GM12872 (cell line): ENCODE data around the gene PIGBOS1.

Experiments used
- TF ChIP-seq, protein P1 (sequence below): IDR thresholded peaks from 3 replicates; pipeline ENCODE4 v1.5.1; 2011; ENCODE audit warnings: low read depth, mild to moderate bottlenecking, low read length, moderate library complexity; ENCODE audit not compliant: insufficient read depth

Gene PIGBOS1

DNA sequence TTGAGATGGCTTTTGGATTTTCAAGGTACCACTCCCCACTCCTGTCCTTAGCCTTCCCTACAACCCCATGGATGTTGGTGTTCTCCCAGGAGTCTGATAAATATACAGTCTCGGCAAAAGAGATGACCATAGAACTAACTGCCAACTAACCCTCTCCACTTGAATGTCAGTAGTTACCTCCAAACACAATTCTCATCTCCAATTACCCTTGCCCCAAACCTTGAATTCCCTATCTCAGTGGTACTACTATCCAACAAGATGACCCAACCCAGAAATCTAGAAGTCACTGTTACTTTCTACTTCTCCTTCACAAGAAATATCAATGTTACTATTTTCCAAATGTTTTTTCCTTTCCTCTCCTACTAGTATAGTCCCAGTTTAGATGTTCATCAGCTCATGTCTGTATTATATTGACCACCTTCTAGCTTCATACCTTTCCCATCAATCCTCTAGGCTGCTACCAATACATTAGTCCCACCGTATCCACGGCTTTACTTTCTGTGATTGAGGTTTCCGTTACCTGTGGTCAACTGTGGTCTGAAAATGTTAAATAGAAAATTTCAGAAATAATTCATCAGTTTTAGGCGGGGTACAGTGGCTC is 38.2 kb upstream of the PIGBOS1 start:
- TF ChIP-seq, protein P1, sequence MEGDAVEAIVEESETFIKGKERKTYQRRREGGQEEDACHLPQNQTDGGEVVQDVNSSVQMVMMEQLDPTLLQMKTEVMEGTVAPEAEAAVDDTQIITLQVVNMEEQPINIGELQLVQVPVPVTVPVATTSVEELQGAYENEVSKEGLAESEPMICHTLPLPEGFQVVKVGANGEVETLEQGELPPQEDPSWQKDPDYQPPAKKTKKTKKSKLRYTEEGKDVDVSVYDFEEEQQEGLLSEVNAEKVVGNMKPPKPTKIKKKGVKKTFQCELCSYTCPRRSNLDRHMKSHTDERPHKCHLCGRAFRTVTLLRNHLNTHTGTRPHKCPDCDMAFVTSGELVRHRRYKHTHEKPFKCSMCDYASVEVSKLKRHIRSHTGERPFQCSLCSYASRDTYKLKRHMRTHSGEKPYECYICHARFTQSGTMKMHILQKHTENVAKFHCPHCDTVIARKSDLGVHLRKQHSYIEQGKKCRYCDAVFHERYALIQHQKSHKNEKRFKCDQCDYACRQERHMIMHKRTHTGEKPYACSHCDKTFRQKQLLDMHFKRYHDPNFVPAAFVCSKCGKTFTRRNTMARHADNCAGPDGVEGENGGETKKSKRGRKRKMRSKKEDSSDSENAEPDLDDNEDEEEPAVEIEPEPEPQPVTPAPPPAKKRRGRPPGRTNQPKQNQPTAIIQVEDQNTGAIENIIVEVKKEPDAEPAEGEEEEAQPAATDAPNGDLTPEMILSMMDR, result no peak

DNA sequence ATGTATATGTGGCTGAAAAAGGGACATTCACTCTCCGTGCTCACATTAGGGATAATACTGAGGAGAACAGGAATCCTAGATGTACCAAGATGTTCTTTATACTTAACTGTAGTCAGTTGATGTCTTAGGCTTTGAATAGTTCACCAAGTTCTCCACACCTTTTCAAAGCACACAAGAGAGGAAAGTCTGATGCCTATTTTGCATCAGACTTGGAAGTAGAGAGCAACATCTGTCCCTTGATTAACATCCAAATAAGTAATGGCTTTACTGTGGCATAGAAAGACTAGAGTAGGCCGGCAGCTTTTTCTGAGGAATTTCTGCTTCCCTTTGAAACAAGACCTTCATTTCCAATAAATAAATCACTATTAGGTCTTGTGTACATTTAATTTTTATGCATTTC is 34.1 kb upstream of the PIGBOS1 start:
- TF ChIP-seq, protein P1, result no peak

DNA sequence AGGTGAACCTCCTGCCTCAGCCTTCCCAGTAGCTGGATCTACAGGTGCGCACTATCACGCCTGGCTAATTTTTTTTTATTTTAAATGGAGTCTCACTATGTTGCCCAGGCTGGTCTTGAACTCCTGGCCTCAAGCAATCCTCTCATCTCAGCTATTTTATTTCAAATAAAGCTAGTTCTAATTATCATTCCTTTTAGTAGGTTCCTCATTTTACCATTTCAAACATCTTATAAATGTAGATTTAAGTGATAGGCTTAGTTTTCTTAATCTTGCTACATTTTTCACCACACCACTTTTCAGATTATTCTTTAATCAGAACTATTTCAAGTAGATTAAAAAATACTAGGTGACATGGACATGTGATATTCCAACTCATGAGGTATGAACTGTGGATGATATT is 30.4 kb upstream of the PIGBOS1 start:
- TF ChIP-seq, protein P1, result no peak

DNA sequence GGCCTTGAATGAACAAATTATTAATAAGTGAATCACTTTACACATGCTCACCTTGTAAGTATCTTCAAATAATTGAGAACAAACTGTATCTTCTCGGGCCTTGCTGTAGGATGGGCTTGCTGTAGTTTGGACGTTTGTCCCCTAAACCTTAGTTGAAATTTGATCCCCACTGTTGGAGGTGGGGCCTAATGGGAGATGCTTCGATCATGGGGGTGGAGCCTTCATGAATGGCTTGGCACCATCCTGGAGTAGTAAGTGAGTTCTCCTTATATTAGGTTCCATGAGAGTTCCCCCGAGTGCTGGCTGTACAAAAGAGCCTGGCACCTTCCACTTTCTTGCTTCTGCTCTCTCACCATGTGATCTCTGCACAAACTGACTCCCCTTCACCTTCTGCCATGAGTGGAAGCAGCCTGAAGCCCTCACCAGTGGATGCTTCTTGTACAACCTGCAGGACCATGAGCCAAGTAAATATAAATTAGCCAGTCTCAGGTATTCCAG is 29.4 kb upstream of the PIGBOS1 start:
- TF ChIP-seq, protein P1, result no peak

DNA sequence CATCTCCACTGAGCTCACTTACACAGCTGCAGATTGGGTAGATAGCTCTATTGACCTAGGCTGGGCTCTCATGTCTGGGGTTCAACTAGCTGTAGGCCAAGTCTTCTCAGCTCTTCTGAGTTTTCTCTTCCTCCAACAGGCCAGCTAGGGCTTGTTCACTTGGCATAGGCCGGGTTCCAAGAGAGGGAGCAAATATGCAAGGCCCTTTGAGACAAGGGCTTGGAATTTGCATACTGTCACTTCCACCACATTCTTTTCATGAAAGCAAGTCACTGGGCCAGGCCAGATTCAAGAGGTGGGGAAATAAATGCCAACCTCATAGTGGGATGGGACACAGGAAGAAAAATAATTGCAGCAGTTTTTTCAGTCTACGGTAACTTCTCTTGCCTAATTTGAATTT is 25.3 kb upstream of the PIGBOS1 start:
- TF ChIP-seq, protein P1, result no peak

DNA sequence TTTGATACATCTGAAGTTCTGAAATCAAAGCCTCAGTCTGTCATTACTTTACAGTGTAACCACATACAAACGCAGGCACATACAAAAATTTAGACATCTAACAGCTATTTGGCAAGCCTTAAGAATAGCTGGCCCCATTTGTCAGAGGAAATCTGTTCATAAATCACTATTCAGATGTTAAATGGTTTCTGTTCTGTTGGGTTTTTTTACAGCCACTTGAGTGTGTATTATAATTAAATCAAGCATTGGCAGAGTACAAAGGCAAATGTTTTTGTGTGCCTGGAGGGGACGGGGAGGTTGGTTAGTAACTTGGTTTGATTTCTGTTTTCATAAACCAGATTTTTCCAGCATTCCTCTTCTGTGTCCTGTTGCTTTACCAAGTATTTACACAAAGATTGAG is 24.2 kb upstream of the PIGBOS1 start:
- TF ChIP-seq, protein P1, result no peak

DNA sequence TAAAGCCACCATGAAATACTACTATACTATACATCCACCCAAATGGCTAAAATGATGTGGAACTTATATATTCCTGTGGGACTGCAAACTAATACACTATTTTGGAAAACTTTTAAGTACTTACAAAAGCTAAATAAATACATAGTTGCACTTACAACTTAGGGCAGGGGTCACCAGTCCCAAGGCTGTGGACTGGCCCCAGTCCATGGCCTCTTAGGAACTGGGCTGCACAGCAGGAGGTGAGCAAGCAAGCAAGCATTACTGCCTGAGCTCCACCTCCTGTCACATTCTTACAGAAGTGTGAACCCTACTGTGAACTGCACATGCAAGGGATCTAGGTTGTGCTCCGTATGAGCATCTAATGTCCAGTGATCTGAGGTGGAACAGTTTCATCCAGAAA is 18.2 kb upstream of the PIGBOS1 start:
- TF ChIP-seq, protein P1, result no peak
